ENCODE data around the gene CEBPE.

- TF ChIP-seq CTCF (IDR thresholded peaks at IDR 0.05; ENCODE audit: low read length) = no peak
- TF ChIP-seq EZH2 (IDR thresholded peaks at IDR 0.05; ENCODE audit: borderline replicate concordance, low read length) = no peak
Measured at GRCh38 chr14:23163830-23164229, 44.8 kb upstream of the CEBPE start.

All from OCI-LY1 (cell line).